GM12864 (cell line): ENCODE results near the gene NUDT8.

Experiments
- DNase-seq: peaks from one replicate; pipeline ENCODE4 v3.0.0-alpha.2; 2011; ENCODE audit warnings: low read depth
- H3K4me3 ChIP-seq: 2 replicates; pipeline ENCODE4 v1.5.1; 2011; ENCODE audit warnings: mild to moderate bottlenecking, low read depth, low read length, control low read depth
- TF ChIP-seq, protein P1 (sequence below): IDR thresholded peaks from 2 replicates; pipeline ENCODE4 v1.5.1; 2011; ENCODE audit warnings: low read depth, mild to moderate bottlenecking, moderate library complexity, low read length, control low read depth, inconsistent platforms; ENCODE audit errors: missing control alignments

The NUDT8 gene

DNA sequence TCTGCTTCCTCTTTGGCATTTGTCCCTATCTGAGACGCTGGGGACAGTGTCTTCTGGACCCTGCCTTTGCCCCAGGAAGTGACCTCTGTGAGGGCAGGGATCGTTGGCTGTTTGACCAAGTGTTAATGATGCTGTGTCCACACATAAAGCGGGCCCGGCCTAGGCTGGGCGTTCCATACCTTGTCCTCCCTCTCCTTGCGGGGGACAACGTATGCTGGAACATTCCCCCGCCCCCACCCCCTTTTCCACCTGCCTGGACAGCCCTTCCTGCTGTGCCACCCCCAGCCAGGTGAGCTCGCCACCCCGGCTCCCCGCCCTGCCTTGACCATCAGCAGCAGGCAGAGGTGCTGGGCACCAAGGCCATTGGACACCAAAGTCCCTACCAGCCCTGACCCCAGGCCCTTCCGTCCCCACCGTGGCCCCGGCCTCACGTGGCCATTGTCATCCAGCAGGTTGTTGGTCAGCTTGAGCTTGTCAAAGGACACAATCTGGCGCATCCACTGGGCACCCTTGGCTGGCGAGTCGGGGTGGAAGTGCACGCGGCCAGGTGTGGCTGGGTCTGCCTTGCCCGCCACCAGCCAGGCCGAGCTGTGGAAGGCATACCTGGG lies 4.1 kb upstream of the NUDT8 start:
- H3K4me3 ChIP-seq, result no peak overlapping the region
- TF ChIP-seq, protein P1, sequence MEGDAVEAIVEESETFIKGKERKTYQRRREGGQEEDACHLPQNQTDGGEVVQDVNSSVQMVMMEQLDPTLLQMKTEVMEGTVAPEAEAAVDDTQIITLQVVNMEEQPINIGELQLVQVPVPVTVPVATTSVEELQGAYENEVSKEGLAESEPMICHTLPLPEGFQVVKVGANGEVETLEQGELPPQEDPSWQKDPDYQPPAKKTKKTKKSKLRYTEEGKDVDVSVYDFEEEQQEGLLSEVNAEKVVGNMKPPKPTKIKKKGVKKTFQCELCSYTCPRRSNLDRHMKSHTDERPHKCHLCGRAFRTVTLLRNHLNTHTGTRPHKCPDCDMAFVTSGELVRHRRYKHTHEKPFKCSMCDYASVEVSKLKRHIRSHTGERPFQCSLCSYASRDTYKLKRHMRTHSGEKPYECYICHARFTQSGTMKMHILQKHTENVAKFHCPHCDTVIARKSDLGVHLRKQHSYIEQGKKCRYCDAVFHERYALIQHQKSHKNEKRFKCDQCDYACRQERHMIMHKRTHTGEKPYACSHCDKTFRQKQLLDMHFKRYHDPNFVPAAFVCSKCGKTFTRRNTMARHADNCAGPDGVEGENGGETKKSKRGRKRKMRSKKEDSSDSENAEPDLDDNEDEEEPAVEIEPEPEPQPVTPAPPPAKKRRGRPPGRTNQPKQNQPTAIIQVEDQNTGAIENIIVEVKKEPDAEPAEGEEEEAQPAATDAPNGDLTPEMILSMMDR, result no peak
- no peak for DNase-seq

DNA sequence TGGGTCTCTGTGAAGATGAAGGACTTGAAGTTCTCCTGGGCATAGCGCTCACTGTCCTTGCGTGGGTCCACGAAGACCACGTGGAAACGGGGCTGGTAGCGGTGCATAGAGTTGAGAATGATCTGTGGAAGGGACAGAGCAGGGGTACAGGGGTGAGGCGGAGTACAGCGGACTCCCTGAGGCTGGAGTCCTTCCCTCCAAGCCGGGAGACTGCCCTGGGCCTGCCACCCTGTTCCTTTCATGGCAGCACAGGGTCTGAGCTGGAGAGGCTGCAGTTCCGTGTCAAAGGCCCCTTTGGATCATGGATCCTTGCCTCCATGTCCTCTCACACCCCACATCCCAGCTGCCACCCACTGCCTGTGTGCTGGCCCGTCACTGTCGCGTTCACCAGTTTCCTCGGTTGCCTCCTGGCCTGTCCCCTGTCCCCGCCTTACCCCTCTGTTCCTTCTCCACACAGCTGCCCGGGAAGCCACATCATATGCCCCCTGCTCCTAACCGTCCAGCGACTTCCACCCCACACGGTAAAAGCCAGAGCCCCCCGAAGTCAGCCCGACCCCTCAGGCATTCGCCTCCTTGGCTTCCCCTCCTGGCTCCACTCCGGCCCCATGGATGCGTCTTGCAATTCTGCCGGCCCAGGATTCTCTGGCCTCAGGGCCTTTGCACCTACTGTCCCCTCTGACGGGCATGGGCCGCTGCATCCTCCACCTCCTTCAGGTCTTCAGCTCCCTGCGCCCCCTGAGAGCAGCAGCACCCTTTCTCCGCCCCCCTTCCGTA lies 3.4 kb upstream of the NUDT8 start:
- H3K4me3 ChIP-seq, result no peak overlapping the region
- TF ChIP-seq, protein P1, result no peak
- DNase-seq, result no peak

DNA sequence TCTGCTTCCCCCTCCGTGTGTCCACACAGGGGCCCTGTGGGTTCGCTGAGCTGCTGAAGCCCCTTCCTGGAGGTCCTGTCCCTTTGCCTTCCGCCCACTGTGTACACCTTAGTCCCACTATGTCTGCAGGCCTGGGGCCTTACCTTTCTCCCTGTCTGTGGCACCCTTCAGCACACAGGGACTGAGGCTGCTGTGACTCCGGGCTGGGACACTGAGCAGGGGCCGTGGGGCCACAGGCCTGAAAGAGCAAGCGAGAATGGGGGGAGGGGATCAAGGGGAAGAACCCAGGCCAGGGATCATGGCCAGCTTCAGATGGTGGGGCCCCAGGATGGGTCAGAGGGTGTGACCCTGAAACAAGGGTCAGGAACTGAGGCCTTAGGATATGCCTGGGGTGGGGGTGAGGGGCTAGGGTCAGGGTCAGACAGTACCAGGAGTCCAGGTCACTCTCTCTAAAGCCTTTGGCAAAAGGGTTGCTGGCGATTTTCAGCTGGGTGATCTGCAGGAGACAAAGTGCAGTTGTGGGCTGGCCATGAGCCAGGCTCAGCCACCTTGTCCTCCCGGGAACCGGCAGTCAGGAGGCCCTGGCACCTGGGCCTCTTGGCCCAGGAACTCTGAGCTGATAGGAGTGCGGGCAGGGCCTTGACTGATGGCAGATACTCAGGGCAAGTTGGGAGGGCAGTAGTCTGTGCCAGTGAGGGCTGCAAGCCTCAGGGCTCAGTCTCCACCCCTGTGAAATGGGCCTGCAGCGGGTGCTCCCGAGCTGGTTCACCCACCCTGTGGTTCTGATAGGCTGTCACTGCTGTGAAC lies 2.6 kb upstream of the NUDT8 start:
- TF ChIP-seq, protein P1, result no peak
- no peak for DNase-seq
- H3K4me3 ChIP-seq, result no peak overlapping the region

DNA sequence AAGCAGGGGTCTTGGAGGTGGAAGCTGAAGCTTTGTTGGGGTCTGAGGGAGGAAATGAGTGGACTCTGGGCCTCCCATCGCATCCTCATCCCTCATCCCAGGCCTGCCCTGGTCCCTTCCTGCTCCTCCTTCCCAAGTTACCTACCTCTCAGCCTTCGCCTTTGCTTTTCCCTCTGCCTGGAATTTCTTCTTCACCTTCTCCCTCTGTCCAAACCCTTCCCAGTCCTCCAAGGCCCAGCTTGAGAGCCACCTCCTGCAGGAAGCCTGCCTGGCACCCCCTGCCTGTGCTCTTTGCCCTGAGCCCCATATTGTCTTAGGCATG lies 2.1 kb upstream of the NUDT8 start:
- no peak overlapping the region for H3K4me3 ChIP-seq
- TF ChIP-seq, protein P1, result no peak
- no peak for DNase-seq

DNA sequence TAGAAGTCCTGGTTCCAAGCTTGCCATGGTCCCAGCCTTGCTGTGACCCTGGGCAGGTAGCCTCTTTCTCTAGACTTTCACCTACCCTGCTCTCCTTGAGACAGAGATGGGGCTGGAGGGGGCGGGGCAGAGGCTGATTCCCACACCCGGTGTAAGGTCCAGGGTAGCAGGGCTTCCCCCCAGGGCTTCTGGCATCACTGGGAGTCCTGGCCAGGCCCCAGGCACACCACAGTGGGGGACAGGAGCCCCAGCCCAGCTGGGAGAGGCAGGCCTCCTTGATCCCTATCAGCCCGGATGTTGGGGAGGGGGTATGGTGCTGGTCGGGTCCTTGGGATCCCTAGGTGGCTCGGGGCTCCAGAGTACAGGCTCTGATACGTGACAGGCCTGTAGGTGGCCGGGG lies 1.7 kb upstream of the NUDT8 start:
- H3K4me3 ChIP-seq, result no peak overlapping the region

DNA sequence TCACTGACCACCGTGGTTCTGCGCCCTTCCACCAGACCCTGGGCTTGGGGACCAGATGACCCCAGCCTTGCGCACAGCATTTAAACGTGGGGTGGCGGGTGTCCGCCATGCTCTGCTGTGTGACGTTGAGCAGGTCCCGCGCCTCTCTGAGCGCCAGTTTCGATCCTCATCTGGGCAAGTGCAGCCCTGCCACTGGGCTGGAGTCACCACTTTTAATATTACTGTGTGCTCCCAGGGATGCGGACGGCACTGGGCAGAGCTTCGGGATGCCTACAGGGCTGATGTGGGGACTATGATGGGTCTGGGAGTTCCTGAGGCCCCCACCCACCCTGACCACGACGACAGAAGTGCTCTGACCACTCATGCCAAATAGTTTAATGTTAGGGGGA lies 1.2 kb upstream of the NUDT8 start:
- H3K4me3 ChIP-seq, result peak overlapping the region; percentile 76
- no peak for DNase-seq
- TF ChIP-seq, protein P1, result no peak

More for the DNA sequence above, 1.7 kb upstream of the NUDT8 start:
- no peak for DNase-seq
- TF ChIP-seq, protein P1, result no peak
